SU-DHL-6 (cell line): ENCODE results near the gene PTCH1.

Experiments used
- H2AFZ ChIP-seq: fragments of 200-600 bp; sonication (generic); 2 replicates; pipeline ENCODE4 v1.6.1; 2014; ENCODE audit warnings: low read depth, mild to moderate bottlenecking, moderate library complexity, mixed read lengths, antibody characterized with exemption, low read length; ENCODE audit not compliant: severe bottlenecking
- H3F3A ChIP-seq: fragments of 200-600 bp; shearing (Covaris generic); 2 replicates; pipeline ENCODE4 v1.6.0; 2016; ENCODE audit warnings: antibody characterized with exemption, mild to moderate bottlenecking; ENCODE audit not compliant: insufficient read depth
- H3K27ac ChIP-seq: fragments of 200-600 bp; sonication (generic); 2 replicates; pipeline ENCODE4 v1.5.1; 2016; ENCODE audit warnings: low read depth, mild to moderate bottlenecking, low read length, moderate library complexity, mixed read lengths
- H3K27me3 ChIP-seq: fragments of 200-600 bp; sonication (generic), shearing (Covaris generic); 2 replicates; pipeline ENCODE4 v1.6.0; 2014; ENCODE audit warnings: mild to moderate bottlenecking, low read length
- H3K36me3 ChIP-seq: fragments of 200-600 bp; sonication (generic); 2 replicates; pipeline ENCODE4 v1.6.1; 2014; ENCODE audit warnings: mild to moderate bottlenecking, low read length, mixed read lengths
- H3K4me2 ChIP-seq: fragments of 300-600, 200-600 bp; shearing (Covaris generic), sonication (generic); 2 replicates; pipeline ENCODE4 v1.6.0; 2014; ENCODE audit warnings: low read length, low read depth, mild to moderate bottlenecking; ENCODE audit not compliant: poor library complexity, severe bottlenecking
- H3K4me3 ChIP-seq: fragments of 200-600 bp; sonication (generic); 2 replicates; pipeline ENCODE4 v1.5.1; 2014; ENCODE audit warnings: antibody characterized with exemption, low read length, mild to moderate bottlenecking, mixed read lengths; ENCODE audit not compliant: insufficient read depth, poor library complexity, severe bottlenecking
- H3K79me2 ChIP-seq: fragments of 200-600 bp; sonication (generic); 2 replicates; pipeline ENCODE4 v1.6.1; 2014; ENCODE audit warnings: mild to moderate bottlenecking, low read length, moderate library complexity; ENCODE audit not compliant: insufficient read depth
- H3K9ac ChIP-seq: fragments of 200-600 bp; sonication (generic); 2 replicates; pipeline ENCODE4 v1.7.0; 2014; ENCODE audit warnings: mild to moderate bottlenecking, low read length
- H3K9me2 ChIP-seq: fragments of 200-600 bp; sonication (generic); replicated peaks from 2 replicates; pipeline ENCODE4 v1.6.1; 2014; ENCODE audit warnings: low read length; ENCODE audit not compliant: insufficient read depth
- H3K9me3 ChIP-seq: fragments of 200-600 bp; sonication (generic); 2 replicates; pipeline ENCODE4 v1.6.1; 2014; ENCODE audit warnings: low read length, mixed read lengths; ENCODE audit not compliant: insufficient read depth
- H4K20me1 ChIP-seq: fragments of 200-600 bp; sonication (generic); 2 replicates; pipeline ENCODE4 v1.6.1; 2014; ENCODE audit warnings: low read depth, mild to moderate bottlenecking, antibody characterized with exemption, low read length, moderate library complexity, mixed read lengths
- EZH2phosphoT487 ChIP-seq: fragments of 200-600 bp; sonication (generic), shearing (Covaris generic); conservative IDR thresholded peaks from 2 replicates; pipeline ENCODE4 v1.6.1; 2018; ENCODE audit warnings: mild to moderate bottlenecking, antibody characterized with exemption, low read length, moderate library complexity, mixed read lengths
- TF ChIP-seq, protein P1 (sequence below): fragments of 200-600 bp; sonication (generic); IDR thresholded peaks from one replicate; pipeline ENCODE4 v1.5.1; 2017; ENCODE audit warnings: antibody characterized with exemption, mild to moderate bottlenecking, low read length, moderate library complexity; ENCODE audit not compliant: insufficient read depth, poor library complexity, severe bottlenecking

The PTCH1 gene

DNA sequence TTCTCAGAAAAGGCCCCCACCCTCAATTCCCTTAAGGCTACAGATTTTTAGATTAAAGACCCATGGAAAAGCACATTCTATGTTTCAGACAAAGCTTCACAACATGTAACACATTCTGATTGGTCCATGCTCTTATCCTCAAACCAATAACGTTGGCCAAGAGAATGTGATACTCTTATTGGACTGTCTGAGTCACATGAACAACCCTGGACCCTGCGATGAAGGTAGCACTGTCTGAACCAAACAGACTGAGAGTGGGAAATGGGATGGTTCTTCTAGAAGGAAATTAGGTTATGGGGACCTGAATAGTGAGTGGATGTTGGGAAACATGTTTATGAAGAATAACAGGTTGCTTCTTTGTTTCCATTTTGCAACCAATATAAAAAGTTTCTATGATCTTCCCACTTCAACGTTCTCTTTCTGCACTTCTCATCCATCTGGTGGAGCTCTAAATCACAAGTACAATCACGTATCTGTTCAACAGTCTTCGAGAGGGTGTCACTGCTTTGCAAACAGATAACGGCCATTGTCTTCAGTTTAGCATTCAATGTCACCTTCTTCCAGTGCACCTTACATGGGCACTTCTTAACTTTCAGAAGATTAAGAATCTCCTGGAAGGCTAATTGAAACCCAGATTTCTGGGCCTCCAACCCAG lies 81.6 kb downstream of the PTCH1 start:
- Histone ChIP-seq H3K4me3 (no peak overlapping the region), H4K20me1 (no peaks in the 10 kb centered on the region), H3K27me3 (no peaks in the 10 kb centered on the region), H3K36me3 (no peaks in the 10 kb centered on the region), H3K79me2 (no peaks in the 10 kb centered on the region), H3K9me3 (peaks cover 7% of the 10 kb centered on the region; the same call in 1 of the 2 replicates), H3K9me2 (no peaks in the 10 kb centered on the region), H3K9ac (no peak overlapping the region), H3K27ac (no peak overlapping the region), H2AFZ (no peak overlapping the region), H3K4me2 (no peak overlapping the region), H3F3A (no peaks in the 10 kb centered on the region)
- TF ChIP-seq EZH2phosphoT487: no peak
- TF ChIP-seq, protein P1, sequence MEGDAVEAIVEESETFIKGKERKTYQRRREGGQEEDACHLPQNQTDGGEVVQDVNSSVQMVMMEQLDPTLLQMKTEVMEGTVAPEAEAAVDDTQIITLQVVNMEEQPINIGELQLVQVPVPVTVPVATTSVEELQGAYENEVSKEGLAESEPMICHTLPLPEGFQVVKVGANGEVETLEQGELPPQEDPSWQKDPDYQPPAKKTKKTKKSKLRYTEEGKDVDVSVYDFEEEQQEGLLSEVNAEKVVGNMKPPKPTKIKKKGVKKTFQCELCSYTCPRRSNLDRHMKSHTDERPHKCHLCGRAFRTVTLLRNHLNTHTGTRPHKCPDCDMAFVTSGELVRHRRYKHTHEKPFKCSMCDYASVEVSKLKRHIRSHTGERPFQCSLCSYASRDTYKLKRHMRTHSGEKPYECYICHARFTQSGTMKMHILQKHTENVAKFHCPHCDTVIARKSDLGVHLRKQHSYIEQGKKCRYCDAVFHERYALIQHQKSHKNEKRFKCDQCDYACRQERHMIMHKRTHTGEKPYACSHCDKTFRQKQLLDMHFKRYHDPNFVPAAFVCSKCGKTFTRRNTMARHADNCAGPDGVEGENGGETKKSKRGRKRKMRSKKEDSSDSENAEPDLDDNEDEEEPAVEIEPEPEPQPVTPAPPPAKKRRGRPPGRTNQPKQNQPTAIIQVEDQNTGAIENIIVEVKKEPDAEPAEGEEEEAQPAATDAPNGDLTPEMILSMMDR: no peak

DNA sequence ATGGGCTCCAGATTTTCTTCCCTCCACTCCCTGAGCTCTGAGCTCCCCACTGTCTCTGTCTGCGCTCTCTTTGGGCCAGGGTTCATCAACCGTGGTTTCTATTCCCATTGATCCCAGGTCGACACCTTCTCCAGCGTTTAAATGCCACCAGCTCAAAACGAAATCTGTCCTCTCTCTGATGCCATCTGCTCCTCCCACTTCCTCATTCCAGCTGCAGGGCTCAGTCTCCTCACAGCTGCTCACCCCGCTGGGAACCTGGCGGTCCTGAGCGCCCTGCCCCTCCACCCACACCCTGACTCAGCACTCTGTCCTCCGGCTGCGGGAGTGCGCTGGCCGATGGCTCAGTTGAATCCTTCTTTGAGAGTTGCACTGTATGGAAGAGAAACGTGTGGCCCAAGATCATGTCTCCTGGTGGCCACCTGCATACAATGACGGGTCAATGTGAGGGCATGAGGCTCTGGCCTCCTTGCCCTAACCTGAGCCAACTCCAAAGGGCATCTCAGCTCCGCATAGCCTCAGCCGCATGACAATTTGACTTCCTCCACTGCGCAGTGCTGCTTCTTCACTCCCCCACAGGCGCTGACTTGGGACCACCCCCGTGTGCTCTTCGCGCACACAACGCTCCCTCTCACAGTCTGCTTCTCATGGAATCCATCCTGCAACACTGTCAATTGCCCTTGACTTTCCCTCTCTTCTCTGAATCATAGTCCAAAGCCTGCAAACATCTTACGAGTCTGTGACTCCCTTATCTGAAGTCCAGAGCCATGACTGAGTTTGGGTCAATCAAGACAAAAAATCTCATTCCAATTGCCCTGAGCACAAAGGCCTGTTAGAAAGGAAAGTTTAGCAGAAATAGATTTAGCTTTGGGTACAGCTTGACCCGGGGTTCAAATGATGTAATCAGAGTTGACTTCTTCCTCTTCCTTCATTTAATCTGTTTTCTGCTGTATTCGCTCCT lies 82.4 kb downstream of the PTCH1 start:
- Histone ChIP-seq H3K4me3 (no peak overlapping the region), H3K4me2 (no peak overlapping the region), H2AFZ (no peak overlapping the region), H3K9me2 (no peaks in the 10 kb centered on the region), H3K9me3 (peaks cover 10% of the 10 kb centered on the region; the same call in 1 of the 2 replicates), H4K20me1 (no peaks in the 10 kb centered on the region), H3K9ac (no peak overlapping the region), H3K79me2 (no peaks in the 10 kb centered on the region), H3K27me3 (no peaks in the 10 kb centered on the region), H3K36me3 (no peaks in the 10 kb centered on the region), H3F3A (no peaks in the 10 kb centered on the region), H3K27ac (no peak overlapping the region)
- TF ChIP-seq, protein P1: no peak
- TF ChIP-seq EZH2phosphoT487: no peak

DNA sequence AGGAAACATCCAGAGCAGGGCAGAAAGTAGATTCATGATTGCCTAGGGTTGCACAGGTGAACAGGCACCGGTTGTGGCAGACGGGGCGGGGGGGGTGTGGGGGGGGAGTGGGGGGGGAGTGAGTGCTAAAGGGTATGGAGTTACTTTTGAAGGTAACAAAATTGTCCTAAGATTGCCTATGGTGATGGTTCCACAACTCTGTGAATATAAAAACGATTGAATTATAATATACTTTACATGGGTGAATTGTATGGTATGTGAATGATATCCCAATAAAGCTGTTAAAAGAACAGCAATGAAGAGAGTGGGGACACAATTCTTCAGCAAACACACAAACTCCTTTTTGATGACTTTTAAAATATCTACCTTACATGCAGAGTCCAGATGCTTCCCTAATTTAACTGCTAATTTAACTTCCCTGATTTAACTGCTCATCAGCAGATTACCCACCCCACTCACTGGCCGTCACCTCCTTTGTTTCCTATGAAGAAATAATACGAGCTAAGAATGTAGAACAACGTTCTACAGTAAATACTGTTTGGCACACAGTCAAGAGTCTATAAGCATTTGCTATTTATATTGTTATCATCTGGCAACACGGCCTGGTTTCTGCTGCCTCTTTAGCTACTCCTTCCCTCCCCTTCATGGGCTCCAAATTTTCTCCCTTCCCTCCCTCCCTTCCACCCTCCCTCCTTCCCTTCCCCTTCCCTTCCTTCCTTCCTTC lies 83.5 kb downstream of the PTCH1 start:
- Histone ChIP-seq H3K9me2 (no peaks in the 10 kb centered on the region), H3K4me2 (no peak overlapping the region), H2AFZ (no peak overlapping the region), H3K9me3 (peaks cover 10% of the 10 kb centered on the region; the same call in 1 of the 2 replicates), H3K79me2 (no peaks in the 10 kb centered on the region), H3K9ac (no peak overlapping the region), H3K27ac (no peak overlapping the region), H4K20me1 (no peaks in the 10 kb centered on the region), H3K27me3 (no peaks in the 10 kb centered on the region), H3K36me3 (no peaks in the 10 kb centered on the region), H3K4me3 (no peak overlapping the region), H3F3A (no peaks in the 10 kb centered on the region)
- TF ChIP-seq, protein P1: no peak
- no peak for TF ChIP-seq EZH2phosphoT487
